K562 (cell line): Measurements from ENCODE around the gene FHDC1. TPM values are rescaled to one million over a fixed set of nuclear protein-coding genes. Genes with fewer than 3 reads are reported as not detected.
A peak's percentile ranks its signal among the peaks of the same experiment; 100 is the strongest.

Experiments
- ATAC-seq: fragments of 200-7000 bp; cut with Tn5 transposase; 3 replicates; pipeline ENCODE4 v1.9.1; 2020; ENCODE audit warnings: moderate library complexity
- BruUV-seq: library from RNA; stranded (reverse); fragments of 400-500 nt; replicated peaks from 2 replicates; lab custom pipeline; 2021; lab: Mats Ljungman, UMichigan
- CTCF ChIA-PET: fragments of 300-600 bp; formaldehyde crosslinking; extraction: SDS; loops from one replicate; lab custom pipeline; 2021; ENCODE audit warnings: low intra/inter-chr PET ratio; lab: Yijun Ruan, JAX
- POLR2A ChIA-PET: fragments of 300-600, 350-650 bp; sonication (Branson Sonifier 250); formaldehyde crosslinking; extraction: SDS; loops from one replicate; lab custom pipeline; 2021; ENCODE audit warnings: antibody characterized with exemption, inconsistent platforms; lab: Yijun Ruan, JAX
- DNase-seq, 4 experiments: peaks; one replicate each; pipeline versions ENCODE4 v3.0.0 to v3.0.0-alpha.2; 2011 to 2018; ENCODE audit warnings: low spot score in 3 of 4, mixed read lengths in 3 of 4; ENCODE audit errors: extremely low read depth in 1 of 4
- FAIRE-seq: peaks from 2 replicates; lab custom pipeline; 2011; peaks lifted over from hg19 to GRCh38; lab: Jason Lieb, UNC
- H2AFZ ChIP-seq: 2 replicates; pipeline ENCODE4 v1.6.0; 2011; ENCODE audit warnings: low read depth, low read length, control low read depth, inconsistent platforms
- H3K27ac ChIP-seq: fragments of 200-600 bp; 3 replicates; pipeline ENCODE4 v1.8.0; 2011; ENCODE audit warnings: low read depth, mild to moderate bottlenecking, control low read depth, inconsistent platforms, low read length, moderate library complexity, mixed read lengths; ENCODE audit errors: extremely low read depth
- H3K27me3 ChIP-seq, 2 experiments: fragments of 300-600 bp in 1 of 2; 2 replicates in 1 of 2; 3 replicates in 1 of 2; pipeline versions ENCODE4 v1.6.0 to v1.8.0; 2011; ENCODE audit warnings: inconsistent platforms in 2 of 2, low read length in 2 of 2, mild to moderate bottlenecking in 1 of 2, mixed read lengths in 1 of 2, moderate library complexity in 1 of 2; ENCODE audit not compliant: control insufficient read depth in 2 of 2, insufficient read depth in 2 of 2
- H3K36me3 ChIP-seq: fragments of 300-600 bp; 3 replicates; pipeline ENCODE4 v1.8.0; 2011; ENCODE audit warnings: mild to moderate bottlenecking, low read length, inconsistent platforms; ENCODE audit not compliant: control insufficient read depth, insufficient read depth
- H3K4me1 ChIP-seq, 2 experiments: fragments of 200-600 bp in 1 of 2; replicated peaks in 1 of 2; 2 replicates in 1 of 2; 3 replicates in 1 of 2; pipeline versions ENCODE4 v1.5.1 to v1.8.0; 2011; ENCODE audit warnings: inconsistent platforms in 2 of 2, low read length in 2 of 2, mild to moderate bottlenecking in 1 of 2, mixed read lengths in 1 of 2, moderate library complexity in 1 of 2; ENCODE audit not compliant: control insufficient read depth in 2 of 2, insufficient read depth in 2 of 2
- H3K4me2 ChIP-seq: 2 replicates; pipeline ENCODE4 v1.6.1; 2011; ENCODE audit warnings: low read length, control low read depth, inconsistent platforms, mixed read lengths; ENCODE audit not compliant: insufficient read depth
- H3K4me3 ChIP-seq: fragments of 200-600 bp; sonication (generic), shearing (Covaris generic); 2 replicates; pipeline ENCODE4 v1.5.1; 2016; ENCODE audit warnings: control low read depth, inconsistent platforms
- H3K79me2 ChIP-seq: fragments of 200-600 bp; 3 replicates; pipeline ENCODE4 v1.8.0; 2011; ENCODE audit warnings: low read length, inconsistent platforms; ENCODE audit not compliant: control insufficient read depth, insufficient read depth
- H3K9ac ChIP-seq, 2 experiments: 2 replicates each; pipeline versions ENCODE4 v1.6.0 to v1.6.1; 2011; ENCODE audit warnings: low read depth in 2 of 2, low read length in 2 of 2, control low read depth in 1 of 2, inconsistent platforms in 1 of 2, mild to moderate bottlenecking in 1 of 2, mixed read lengths in 1 of 2; ENCODE audit not compliant: insufficient read depth in 1 of 2
- H3K9me1 ChIP-seq: one replicate; pipeline ENCODE4 v1.6.0; 2011; ENCODE audit warnings: inconsistent platforms, mild to moderate bottlenecking, low read length, moderate library complexity; ENCODE audit not compliant: control insufficient read depth, insufficient read depth
- H3K9me3 ChIP-seq: replicated peaks from 2 replicates; pipeline ENCODE4 v1.5.1; 2011; ENCODE audit warnings: low read depth, low read length, inconsistent platforms; ENCODE audit not compliant: control insufficient read depth, insufficient read depth
- H4K20me1 ChIP-seq: replicated peaks from 2 replicates; pipeline ENCODE4 v1.6.1; 2011; ENCODE audit warnings: low read length, inconsistent platforms, mixed read lengths; ENCODE audit not compliant: control insufficient read depth, insufficient read depth
- GABPA ChIP-seq: fragments of 200-800 bp; sonication (Bioruptor generic); conservative IDR thresholded peaks from 2 replicates; pipeline ENCODE4 v1.6.1; 2016; ENCODE audit warnings: low read depth, missing genetic modification characterization, missing compliant biosample characterization
- GABPB1 ChIP-seq: sonication (generic); formaldehyde crosslinking; IDR thresholded peaks from 2 replicates; pipeline ENCODE4 v1.8.0; 2022; ENCODE audit warnings: mild to moderate bottlenecking, missing genetic modification reagents
- HCFC1 ChIP-seq: IDR thresholded peaks from 2 replicates; pipeline ENCODE4 v1.6.1; 2012; ENCODE audit warnings: low read depth, low read length, improper control_type of control experiment
- HDAC3 ChIP-seq: fragments of 450-650 bp; IDR thresholded peaks from 2 replicates; pipeline ENCODE4 v1.6.1; 2018; ENCODE audit warnings: borderline replicate concordance, mild to moderate bottlenecking, moderate library complexity; ENCODE audit not compliant: partially characterized antibody
- KDM1A ChIP-seq, 2 experiments: fragments of 450-650 bp; IDR thresholded peaks; 2 replicates each; pipeline ENCODE4 v1.6.1; 2016; ENCODE audit warnings: mild to moderate bottlenecking in 2 of 2
- RFX1 ChIP-seq: fragments of 450-650 bp; IDR thresholded peaks from 2 replicates; pipeline ENCODE4 v1.6.1; 2016; ENCODE audit warnings: mild to moderate bottlenecking, moderate library complexity
- SETDB1 ChIP-seq: IDR thresholded peaks from one replicate; pipeline ENCODE4 v1.6.1; 2012; ENCODE audit warnings: low read length, control low read depth, inconsistent platforms
- ZNF668 ChIP-seq: fragments of 250-450 bp; sonication (Bioruptor Pico); IDR thresholded peaks from 2 replicates; pipeline ENCODE4 v1.8.0; 2022; ENCODE audit warnings: mild to moderate bottlenecking, inconsistent platforms
- WGBS: fragments of 100-300 bp; shearing (Covaris generic); methylation state at CpG from one replicate; pipeline ENCODE4 v1.1.6; 2016; ENCODE audit warnings: low coverage, mixed read lengths; ENCODE audit not compliant: insufficient coverage; ENCODE audit errors: missing lambda C conversion rate; 5-methylcytosine and 5-hydroxymethylcytosine counted together
- in situ Hi-C: fragments of 300-500 bp; cut with MboI; formaldehyde crosslinking; loops from 4 replicates; pipeline ENCODE4 v1.15.0; 2018; ENCODE audit warnings: inconsistent platforms, mixed read lengths
- intact Hi-C: fragments of 100-400 bp; cut with micrococcal nuclease; formaldehyde crosslinking; loops from 2 replicates; pipeline ENCODE4 v1.14.2; 2022
- polyA plus RNA-seq, 8 experiments: library from polyadenylated mRNA; depleted of rRNA in 4 of 8; stranded (reverse) in 5 of 8; unstranded in 3 of 8; fragments of >200 nt; fragmentation: Nextera tagmentation in 2 of 8; fragmentation: Illumina TruSeq in 1 of 8; extraction: Ambion mirVana in 2 of 8; extraction: Trizol in 1 of 8; gene quantifications; 2 replicates each; pipeline versions ENCODE4 v1.2.1 to v1.2.3, GENCODE V29; 2011 to 2014; ENCODE audit warnings: inconsistent platforms in 1 of 8, missing spikeins in 1 of 8
- total RNA-seq, 7 experiments: library from RNA; depleted of rRNA in 6 of 7; stranded (reverse); fragments of >200 nt in 6 of 7; fragmentation: Illumina TruSeq in 2 of 7; extraction: Trizol in 2 of 7; gene quantifications; 2 replicates each; pipeline versions ENCODE4 v1.2.1 to v1.2.3, GENCODE V29; 2011 to 2021; ENCODE audit warnings: low replicate concordance in 1 of 7
- TF ChIP-seq, protein P1 (sequence below), 3 experiments: fragments of 200-800 bp in 1 of 3; fragments of 250-450 bp in 1 of 3; fragments of 450-650 bp in 1 of 3; sonication (Bioruptor Pico) in 1 of 3; sonication (Bioruptor generic) in 1 of 3; formaldehyde crosslinking in 1 of 3; IDR thresholded peaks; 2 replicates each; pipeline versions ENCODE4 v1.6.1 to v1.8.0; 2016 to 2022; ENCODE audit warnings: mild to moderate bottlenecking in 2 of 3, missing genetic modification characterization in 2 of 3, missing compliant biosample characterization in 1 of 3, moderate library complexity in 1 of 3
- TF ChIP-seq, protein P2 (sequence below): fragments of 450-650 bp; formaldehyde crosslinking; IDR thresholded peaks from 2 replicates; pipeline ENCODE4 v1.4.0; 2020; ENCODE audit warnings: mild to moderate bottlenecking, moderate library complexity

Gene FHDC1
- total and polyA plus RNA-seq, 9 of the 15 experiments (the other 6 are each of a cell fraction or from before 2014, with no cell fraction given), result 0.01 to 0.43 (median 0.07) TPM

DNA sequence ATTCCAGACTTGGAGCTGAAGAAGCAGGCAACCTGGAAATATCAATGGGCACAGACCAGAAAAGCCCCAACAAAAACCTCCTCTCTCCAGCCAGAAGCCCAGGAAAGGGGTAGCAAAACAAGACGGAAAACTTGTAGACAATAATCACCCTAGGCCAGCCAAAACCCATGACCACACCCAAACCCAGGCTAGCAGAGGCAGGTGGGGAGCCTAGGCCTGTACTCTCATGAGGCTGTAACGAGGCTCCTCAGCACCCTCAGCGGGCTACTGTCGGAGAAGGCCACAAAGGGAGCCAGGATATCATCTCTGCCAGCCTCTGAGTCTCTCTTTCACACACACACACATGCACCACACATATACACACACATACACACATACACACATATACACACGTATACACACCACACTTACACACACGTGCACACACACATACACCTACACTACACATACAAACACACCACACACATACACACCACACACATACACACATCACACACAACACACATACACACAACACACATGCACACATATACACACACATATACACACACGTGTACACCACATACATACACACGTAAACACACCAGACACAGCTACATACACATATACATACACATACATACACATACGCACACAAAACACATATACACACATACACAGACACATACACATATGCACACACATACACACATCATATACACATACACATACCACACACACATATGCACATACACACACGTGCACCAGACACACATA lies 90.6 kb downstream of the FHDC1 start:
- Histone ChIP-seq H3K27ac (no peak overlapping the region), H3K4me1 (peaks cover 5 to 11% of the 10 kb centered on the region in 2 experiments; a peak in 3 of 5 replicates), H4K20me1 (no peaks in the 10 kb centered on the region), H3K79me2 (no peaks in the 10 kb centered on the region), H3K36me3 (no peaks in the 10 kb centered on the region), H3K4me2 (no peak overlapping the region), H2AFZ (no peak overlapping the region), H3K9me1 (no peaks in the 10 kb centered on the region), H3K4me3 (no peak overlapping the region), H3K27me3 (peaks cover 0 to 12% of the 10 kb centered on the region in 2 experiments; a peak in 3 of 5 replicates), H3K9me3 (0 out of 2 replicates have a peak, but pooled peaks cover 3% of the 10 kb centered on the region), H3K9ac (no peak overlapping the region)
- FAIRE-seq, result peak; percentile 67
- CTCF ChIA-PET, result no interaction called here
- no TSS peak for BruUV-seq
- 17% methylated on average over 10 of the region's 10 CpGs for WGBS
- POLR2A ChIA-PET, result no interaction called here
- no peak for DNase-seq
- no peak for ATAC-seq
- in situ Hi-C loops (no loop called here), intact Hi-C loops (no loop called here)
- TF ChIP-seq KDM1A (IDR thresholded peaks at IDR 0.05) (peak in 1 of 2 experiments; percentile 31; a peak in 1 of 4 replicates), RFX1 (no peak), SETDB1 (no peak)

DNA sequence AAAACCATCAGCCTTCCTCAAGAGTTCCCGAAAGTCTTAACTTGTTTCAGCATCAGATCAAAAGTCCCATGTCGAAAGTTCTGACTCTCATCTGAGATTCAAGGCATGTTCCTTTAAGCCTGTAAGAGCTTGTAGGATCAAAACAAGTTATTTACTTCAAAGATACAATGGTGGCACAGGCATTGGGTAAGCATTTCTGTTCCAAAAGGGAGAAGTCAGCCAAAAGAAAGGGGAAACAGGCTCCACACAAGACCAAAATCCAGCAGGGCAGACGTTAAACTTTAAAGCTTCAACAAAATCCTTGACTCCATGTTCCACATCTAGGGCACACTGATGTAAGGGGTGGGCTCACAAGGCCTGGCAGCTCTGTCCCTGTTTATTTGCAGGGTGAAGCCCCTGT lies 91.7 kb downstream of the FHDC1 start:
- H3K27me3 ChIP-seq, result peaks cover 0 to 4% of the 10 kb centered on the region in 2 experiments; a peak in 1 of 5 replicates
- H3K9ac ChIP-seq, result no peak overlapping the region
- H3K27ac ChIP-seq, result no peak overlapping the region
- FAIRE-seq (no peak), DNase-seq (no peak), ATAC-seq (no peak)
- 0% methylated on average over 3 of the region's 3 CpGs for WGBS
- no peaks in the 10 kb centered on the region for H3K79me2 ChIP-seq
- intact Hi-C loops, result no loop called here
- no peaks in the 10 kb centered on the region for H3K9me1 ChIP-seq
- ChIA-PET POLR2A (no interaction called here), CTCF (no interaction called here)
- BruUV-seq, result no TSS peak
- no peak overlapping the region for H2AFZ ChIP-seq
- 0 out of 2 replicates have a peak, but pooled peaks cover 3% of the 10 kb centered on the region for H3K9me3 ChIP-seq
- H3K4me3 ChIP-seq, result no peak overlapping the region
- in situ Hi-C loops, result no loop called here
- no peaks in the 10 kb centered on the region for H4K20me1 ChIP-seq
- no peaks in the 10 kb centered on the region for H3K36me3 ChIP-seq
- no peak overlapping the region for H3K4me2 ChIP-seq
- peaks cover 5 to 11% of the 10 kb centered on the region in 2 experiments; a peak in 3 of 5 replicates for H3K4me1 ChIP-seq
- TF ChIP-seq, protein P1, sequence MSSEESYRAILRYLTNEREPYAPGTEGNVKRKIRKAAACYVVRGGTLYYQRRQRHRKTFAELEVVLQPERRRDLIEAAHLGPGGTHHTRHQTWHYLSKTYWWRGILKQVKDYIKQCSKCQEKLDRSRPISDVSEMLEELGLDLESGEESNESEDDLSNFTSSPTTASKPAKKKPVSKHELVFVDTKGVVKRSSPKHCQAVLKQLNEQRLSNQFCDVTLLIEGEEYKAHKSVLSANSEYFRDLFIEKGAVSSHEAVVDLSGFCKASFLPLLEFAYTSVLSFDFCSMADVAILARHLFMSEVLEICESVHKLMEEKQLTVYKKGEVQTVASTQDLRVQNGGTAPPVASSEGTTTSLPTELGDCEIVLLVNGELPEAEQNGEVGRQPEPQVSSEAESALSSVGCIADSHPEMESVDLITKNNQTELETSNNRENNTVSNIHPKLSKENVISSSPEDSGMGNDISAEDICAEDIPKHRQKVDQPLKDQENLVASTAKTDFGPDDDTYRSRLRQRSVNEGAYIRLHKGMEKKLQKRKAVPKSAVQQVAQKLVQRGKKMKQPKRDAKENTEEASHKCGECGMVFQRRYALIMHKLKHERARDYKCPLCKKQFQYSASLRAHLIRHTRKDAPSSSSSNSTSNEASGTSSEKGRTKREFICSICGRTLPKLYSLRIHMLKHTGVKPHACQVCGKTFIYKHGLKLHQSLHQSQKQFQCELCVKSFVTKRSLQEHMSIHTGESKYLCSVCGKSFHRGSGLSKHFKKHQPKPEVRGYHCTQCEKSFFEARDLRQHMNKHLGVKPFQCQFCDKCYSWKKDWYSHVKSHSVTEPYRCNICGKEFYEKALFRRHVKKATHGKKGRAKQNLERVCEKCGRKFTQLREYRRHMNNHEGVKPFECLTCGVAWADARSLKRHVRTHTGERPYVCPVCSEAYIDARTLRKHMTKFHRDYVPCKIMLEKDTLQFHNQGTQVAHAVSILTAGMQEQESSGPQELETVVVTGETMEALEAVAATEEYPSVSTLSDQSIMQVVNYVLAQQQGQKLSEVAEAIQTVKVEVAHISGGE (CRISPR knock-in tag; IDR thresholded peaks at IDR 0.05), result no peak
- TF ChIP-seq HCFC1, result no peak
- TF ChIP-seq, protein P2, sequence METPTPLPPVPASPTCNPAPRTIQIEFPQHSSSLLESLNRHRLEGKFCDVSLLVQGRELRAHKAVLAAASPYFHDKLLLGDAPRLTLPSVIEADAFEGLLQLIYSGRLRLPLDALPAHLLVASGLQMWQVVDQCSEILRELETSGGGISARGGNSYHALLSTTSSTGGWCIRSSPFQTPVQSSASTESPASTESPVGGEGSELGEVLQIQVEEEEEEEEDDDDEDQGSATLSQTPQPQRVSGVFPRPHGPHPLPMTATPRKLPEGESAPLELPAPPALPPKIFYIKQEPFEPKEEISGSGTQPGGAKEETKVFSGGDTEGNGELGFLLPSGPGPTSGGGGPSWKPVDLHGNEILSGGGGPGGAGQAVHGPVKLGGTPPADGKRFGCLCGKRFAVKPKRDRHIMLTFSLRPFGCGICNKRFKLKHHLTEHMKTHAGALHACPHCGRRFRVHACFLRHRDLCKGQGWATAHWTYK (CRISPR knock-in tag), result no peak
- no peak for TF ChIP-seq GABPB1 (CRISPR knock-in tag)
- TF ChIP-seq ZNF668 (CRISPR knock-in tag), result no peak
- no peak for TF ChIP-seq HDAC3
- no peak for TF ChIP-seq GABPA
